MCF 10A (cell line): Measurements from ENCODE around the gene ARHGAP12. TPM values are rescaled to one million over a fixed set of nuclear protein-coding genes. Genes with fewer than 3 reads are reported as not detected.

Source experiments
- BruUV-seq: library from RNA; stranded (reverse); fragments of 400-500 nt; replicated peaks from 2 replicates; lab custom pipeline; 2021; lab: Mats Ljungman, UMichigan
- CTCF ChIA-PET: fragments of 300-600 bp; sonication (Branson Sonifier 250); formaldehyde crosslinking; extraction: SDS; loops from one replicate; lab custom pipeline; 2021; ENCODE audit warnings: antibody characterized with exemption, inconsistent platforms; lab: Yijun Ruan, JAX
- POLR2A ChIA-PET: fragments of 300-600, 350-650 bp; sonication (Branson Sonifier 250); formaldehyde crosslinking; extraction: SDS; loops from one replicate; lab custom pipeline; 2020; ENCODE audit warnings: antibody characterized with exemption, inconsistent platforms; lab: Yijun Ruan, JAX
- DNase-seq: peaks from one replicate; pipeline ENCODE4 v3.0.0-alpha.2; 2018; ENCODE audit not compliant: unreplicated experiment
- H3K27ac Mint-ChIP-seq: one replicate; pipeline ENCODE4 v1.8.0; 2022; ENCODE audit warnings: mild to moderate bottlenecking, low read depth, mixed read lengths; ENCODE audit not compliant: unreplicated experiment
- H3K27me3 Mint-ChIP-seq: one replicate; pipeline ENCODE4 v1.8.0; 2022; ENCODE audit warnings: mixed read lengths; ENCODE audit not compliant: insufficient read depth, unreplicated experiment
- H3K36me3 Mint-ChIP-seq: one replicate; pipeline ENCODE4 v1.8.0; 2022; ENCODE audit warnings: mild to moderate bottlenecking, moderate library complexity, mixed read lengths; ENCODE audit not compliant: insufficient read depth, unreplicated experiment
- H3K4me1 Mint-ChIP-seq: one replicate; pipeline ENCODE4 v1.8.0; 2022; ENCODE audit warnings: mixed read lengths; ENCODE audit not compliant: insufficient read depth, unreplicated experiment
- H3K4me3 Mint-ChIP-seq: one replicate; pipeline ENCODE4 v1.8.0; 2022; ENCODE audit warnings: mild to moderate bottlenecking, moderate library complexity, mixed read lengths; ENCODE audit not compliant: unreplicated experiment
- H3K9me3 Mint-ChIP-seq: one replicate; pipeline ENCODE4 v1.8.0; 2022; ENCODE audit warnings: mixed read lengths; ENCODE audit not compliant: unreplicated experiment
- intact Hi-C: fragments of 100-400 bp; cut with micrococcal nuclease; formaldehyde crosslinking; loops from 2 replicates; pipeline ENCODE4 v1.14.1; 2022
- total RNA-seq: library from RNA; stranded (reverse); gene quantifications from 2 replicates; pipeline ENCODE4 v1.2.3, GENCODE V29; 2022
- TF ChIP-seq, protein P1 (sequence below): fragments of 200-600 bp; IDR thresholded peaks from one replicate; pipeline ENCODE4 v1.8.0; 2022; ENCODE audit warnings: antibody characterized with exemption, mild to moderate bottlenecking; ENCODE audit not compliant: unreplicated experiment

Gene ARHGAP12
- total RNA-seq, 1 experiment from 2014 or later = 26.0 TPM

DNA sequence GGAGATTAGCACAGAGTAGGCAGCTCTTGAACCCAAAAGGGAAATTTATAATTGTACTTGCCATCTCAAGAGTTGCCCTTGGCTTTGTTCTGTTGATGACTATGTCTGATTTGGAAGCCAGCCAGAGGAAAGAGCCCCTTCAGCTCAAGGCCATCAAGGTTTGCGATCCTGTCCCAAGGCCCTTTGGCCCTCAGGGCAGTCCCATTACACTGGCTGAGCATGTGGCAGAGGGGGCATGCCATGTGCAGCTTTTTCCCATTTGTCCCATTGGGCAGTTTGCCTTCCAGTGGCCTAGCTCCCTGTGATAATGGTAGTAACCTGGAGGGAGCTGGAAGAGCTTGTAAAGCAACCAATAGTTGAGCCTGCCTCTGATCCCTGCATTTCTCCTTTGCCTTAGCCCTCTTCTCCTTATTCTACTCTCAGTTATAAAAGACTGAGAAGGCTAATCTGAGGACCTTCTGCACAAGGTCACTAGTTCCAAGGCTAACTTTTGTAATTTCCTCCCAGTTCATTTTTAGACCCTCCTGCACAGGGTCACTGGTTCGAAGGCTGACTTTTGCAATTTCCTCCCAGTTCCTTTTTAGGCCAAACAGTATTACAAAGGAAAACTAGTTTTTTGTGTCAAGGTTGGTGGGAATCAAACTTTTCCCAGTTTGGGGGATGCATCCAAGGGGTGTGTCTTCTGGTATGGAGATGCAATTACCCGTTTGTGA lies 31.0 kb upstream of the ARHGAP12 start:
- CTCF ChIA-PET = interaction anchor here (1.0 to 1.8 kb wide), 2 partner anchors 45 to 98 kb away, joined by 3 to 5 read pairs; no protein-coding TSS in a partner anchor

GRCh38 chr10:31958856-31959255 lies 30.2 kb upstream of the ARHGAP12 start:
- peaks cover 16% of the 10 kb centered on the region for H3K9me3 Mint-ChIP-seq
- DNase-seq = no peak
- no peak overlapping the region for H3K27ac Mint-ChIP-seq
- intact Hi-C loops = no loop called here
- H3K27me3 Mint-ChIP-seq = no peaks in the 10 kb centered on the region
- POLR2A ChIA-PET = interaction anchor here (1.2 kb wide), 1 partner anchor 29 kb away, joined by 3 read pairs; no protein-coding TSS in a partner anchor
- BruUV-seq = no TSS peak
- no peak overlapping the region for H3K4me3 Mint-ChIP-seq
- TF ChIP-seq, protein P1, sequence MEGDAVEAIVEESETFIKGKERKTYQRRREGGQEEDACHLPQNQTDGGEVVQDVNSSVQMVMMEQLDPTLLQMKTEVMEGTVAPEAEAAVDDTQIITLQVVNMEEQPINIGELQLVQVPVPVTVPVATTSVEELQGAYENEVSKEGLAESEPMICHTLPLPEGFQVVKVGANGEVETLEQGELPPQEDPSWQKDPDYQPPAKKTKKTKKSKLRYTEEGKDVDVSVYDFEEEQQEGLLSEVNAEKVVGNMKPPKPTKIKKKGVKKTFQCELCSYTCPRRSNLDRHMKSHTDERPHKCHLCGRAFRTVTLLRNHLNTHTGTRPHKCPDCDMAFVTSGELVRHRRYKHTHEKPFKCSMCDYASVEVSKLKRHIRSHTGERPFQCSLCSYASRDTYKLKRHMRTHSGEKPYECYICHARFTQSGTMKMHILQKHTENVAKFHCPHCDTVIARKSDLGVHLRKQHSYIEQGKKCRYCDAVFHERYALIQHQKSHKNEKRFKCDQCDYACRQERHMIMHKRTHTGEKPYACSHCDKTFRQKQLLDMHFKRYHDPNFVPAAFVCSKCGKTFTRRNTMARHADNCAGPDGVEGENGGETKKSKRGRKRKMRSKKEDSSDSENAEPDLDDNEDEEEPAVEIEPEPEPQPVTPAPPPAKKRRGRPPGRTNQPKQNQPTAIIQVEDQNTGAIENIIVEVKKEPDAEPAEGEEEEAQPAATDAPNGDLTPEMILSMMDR = no peak
- H3K4me1 Mint-ChIP-seq = peaks cover 34% of the 10 kb centered on the region
- CTCF ChIA-PET = interaction anchor here (1.0 to 1.8 kb wide), 2 partner anchors 45 to 97 kb away, joined by 3 to 5 read pairs; no protein-coding TSS in a partner anchor
- H3K36me3 Mint-ChIP-seq = no peaks in the 10 kb centered on the region

More for the DNA sequence above, 31.0 kb upstream of the ARHGAP12 start:
- DNase-seq = no peak
- TF ChIP-seq, protein P1 = no peak
- Mint-ChIP-seq H3K9me3 (peaks cover 8% of the 10 kb centered on the region), H3K27me3 (no peaks in the 10 kb centered on the region), H3K4me1 (peaks cover 34% of the 10 kb centered on the region), H3K4me3 (no peak overlapping the region), H3K36me3 (no peaks in the 10 kb centered on the region), H3K27ac (no peak overlapping the region)
- POLR2A ChIA-PET = no interaction called here
- BruUV-seq = no TSS peak
- intact Hi-C loops = no loop called here

GRCh38 chr10:31956200-31956946 lies 27.7 kb upstream of the ARHGAP12 start:
- no peaks in the 10 kb centered on the region for H3K36me3 Mint-ChIP-seq
- no peak overlapping the region for H3K27ac Mint-ChIP-seq
- DNase-seq = no peak
- no peaks in the 10 kb centered on the region for H3K27me3 Mint-ChIP-seq
- ChIA-PET CTCF (no interaction called here), POLR2A (no interaction called here)
- H3K9me3 Mint-ChIP-seq = peaks cover 16% of the 10 kb centered on the region
- TF ChIP-seq, protein P1 = no peak
- H3K4me1 Mint-ChIP-seq = peaks cover 22% of the 10 kb centered on the region
- BruUV-seq = no TSS peak
- no peak overlapping the region for H3K4me3 Mint-ChIP-seq
- intact Hi-C loops = no loop called here
